Esophagus squamous epithelium (tissue), 5 donors: Measurements from ENCODE around the gene DAPP1. TPM values are rescaled to one million over a fixed set of nuclear protein-coding genes. Genes with fewer than 3 reads are reported as not detected.

Experiments
- DNase-seq: peaks from one replicate; lab custom pipeline; 2025; lab: John Stamatoyannopoulos, UW
- H3K27ac ChIP-seq, 4 donors: fragments of 200-600 bp; sonication (generic); one replicate each; pipeline ENCODE4 v1.5.1; 2016 to 2019; ENCODE audit warnings: mild to moderate bottlenecking in 1 of 4
- H3K27me3 ChIP-seq, 4 donors: fragments of 200-600 bp; sonication (generic); 1 replicate in 3 of 4; 2 replicates in 1 of 4; pipeline versions ENCODE4 v1.5.1 to v1.6.0; 2017 to 2021; ENCODE audit warnings: antibody characterized with exemption in 1 of 4
- H3K36me3 ChIP-seq, 3 donors: fragments of 200-600 bp; sonication (generic); one replicate each; pipeline ENCODE4 v1.5.1; 2016 to 2019
- H3K4me1 ChIP-seq, 3 donors: fragments of 200-600 bp; sonication (generic); one replicate each; pipeline ENCODE4 v1.5.1; 2017 to 2019
- H3K4me3 ChIP-seq, 4 donors: fragments of 200-600 bp; sonication (generic); 1 replicate in 3 of 4; 2 replicates in 1 of 4; pipeline ENCODE4 v1.5.1; 2016 to 2019; ENCODE audit warnings: mild to moderate bottlenecking in 2 of 4, moderate library complexity in 1 of 4
- H3K9me3 ChIP-seq, 3 donors: fragments of 200-600 bp; sonication (generic); one replicate each; pipeline ENCODE4 v1.5.1; 2016 to 2019
- CTCF ChIP-seq, 6 experiments: fragments of 450-650 bp in 4 of 6; fragments of 200-600 bp in 2 of 6; sonication (generic) in 2 of 6; IDR thresholded peaks; one replicate each; pipeline ENCODE4 v1.5.1; 2016 to 2019; ENCODE audit warnings: antibody characterized with exemption in 6 of 6, mild to moderate bottlenecking in 4 of 6, moderate library complexity in 4 of 6
- POLR2A ChIP-seq, 4 donors: fragments of 450-650 bp; IDR thresholded peaks; one replicate each; pipeline ENCODE4 v1.6.1; 2017; ENCODE audit warnings: antibody characterized with exemption in 4 of 4, mild to moderate bottlenecking in 4 of 4, moderate library complexity in 3 of 4
- WGBS, 2 donors: methylation state at CpG; one replicate each; pipeline ENCODE4 v1.1.5; 2018; 5-methylcytosine and 5-hydroxymethylcytosine counted together
- intact Hi-C: fragments of 100-400 bp; cut with DNase I; formaldehyde crosslinking; loops from one replicate; pipeline ENCODE4 v1.15.0; 2022
- total RNA-seq, 4 donors: library from RNA; depleted of rRNA; stranded (reverse); fragments of >200 nt; gene quantifications; one replicate each; pipeline ENCODE4 v1.1.0, GENCODE V29; 2016
- donor health status: DM: yes; HTN: yes; CAD: no.

DAPP1 gene
- total RNA-seq, 4 donors from 2014 or later, result 34.9 to 73.2 (median 40.7) TPM

- intact Hi-C loops, result loop anchor here (5.0 to 10.0 kb wide), 3 partner anchors 64 to 249 kb away; partner anchors contain the start of genes DNAJB14 and TRMT10A
- H3K27me3 ChIP-seq, result no peaks in the 10 kb centered on the region
- no peak for TF ChIP-seq CTCF (IDR thresholded peaks at IDR 0.05)
- TF ChIP-seq POLR2A (IDR thresholded peaks at IDR 0.05), result no peak
- H3K4me1 ChIP-seq, result peaks cover 5 to 27% (median 16%) of the 10 kb centered on the region in 3 donors
- no peak overlapping the region for H3K4me3 ChIP-seq
- H3K9me3 ChIP-seq, result no peaks in the 10 kb centered on the region
- H3K27ac ChIP-seq, result no peak overlapping the region
- no peak for DNase-seq
- WGBS, 2 donors, result 56 to 57% methylated on average over 1 of the region's 1 CpG
- H3K36me3 ChIP-seq, result no peaks in the 10 kb centered on the region
These were observed 5.5 kb upstream of the DAPP1 start for GRCh38 chr4:99811117-99811516.

- Histone ChIP-seq H3K27me3 (no peaks in the 10 kb centered on the region), H3K9me3 (no peaks in the 10 kb centered on the region), H3K27ac (no peak overlapping the region), H3K4me1 (peaks cover 5 to 31% (median 17%) of the 10 kb centered on the region in 3 donors), H3K36me3 (no peaks in the 10 kb centered on the region), H3K4me3 (no peak overlapping the region)
- TF ChIP-seq CTCF (IDR thresholded peaks at IDR 0.05), result peak in 5 of 6 experiments; percentile 50 to 78 (median 56)
- TF ChIP-seq POLR2A (IDR thresholded peaks at IDR 0.05), result no peak
- 62 to 92% methylated on average over 1 of the region's 1 CpG for WGBS, 2 donors
- DNase-seq, result no peak
- intact Hi-C loops, result loop anchor here (5.0 to 10.0 kb wide), 3 partner anchors 63 to 250 kb away; partner anchors contain the start of genes DNAJB14 and TRMT10A
These were observed 4.8 kb upstream of the DAPP1 start for GRCh38 chr4:99811850-99812249.

GRCh38 chr4:99815597-99816011 lies 1.0 kb upstream of the DAPP1 start:
- intact Hi-C loops, result loop anchor here (10.0 kb wide), 2 partner anchors 59 to 129 kb away; partner anchors contain the start of gene DNAJB14
- Histone ChIP-seq H3K4me1 (peaks cover 5 to 52% (median 20%) of the 10 kb centered on the region in 3 donors), H3K36me3 (no peaks in the 10 kb centered on the region), H3K27ac (peak overlapping the region; percentile 81 to 93 (median 90)), H3K27me3 (no peaks in the 10 kb centered on the region), H3K4me3 (no peak overlapping the region), H3K9me3 (no peaks in the 10 kb centered on the region)
- WGBS, 2 donors, result 29 to 40% methylated on average over 1 of the region's 1 CpG
- TF ChIP-seq POLR2A (IDR thresholded peaks at IDR 0.05), result no peak
- TF ChIP-seq CTCF (IDR thresholded peaks at IDR 0.05), result no peak
- no peak for DNase-seq

GRCh38 chr4:99817309-99817890 lies 773 bp downstream of the DAPP1 start:
- Histone ChIP-seq H3K27me3 (no peaks in the 10 kb centered on the region), H3K9me3 (no peaks in the 10 kb centered on the region), H3K36me3 (no peaks in the 10 kb centered on the region), H3K4me1 (peaks cover 5 to 63% (median 20%) of the 10 kb centered on the region in 3 donors), H3K4me3 (peak overlapping the region; percentile 26 to 63 (median 52)), H3K27ac (peak overlapping the region; percentile 81 to 93 (median 90))
- no peak for TF ChIP-seq CTCF (IDR thresholded peaks at IDR 0.05)
- no peak for TF ChIP-seq POLR2A (IDR thresholded peaks at IDR 0.05)
- 29 to 43% methylated on average over 4 of the region's 4 CpGs for WGBS, 2 donors
- no peak for DNase-seq
- intact Hi-C loops, result loop anchor here (10.0 kb wide), 2 partner anchors 57 to 127 kb away; partner anchors contain the start of gene DNAJB14

GRCh38 chr4:99818661-99819060 lies 2.0 kb downstream of the DAPP1 start:
- intact Hi-C loops, result loop anchor here (10.0 kb wide), 2 partner anchors 56 to 126 kb away; partner anchors contain the start of gene DNAJB14
- no peaks in the 10 kb centered on the region for H3K27me3 ChIP-seq
- H3K4me3 ChIP-seq, result peak overlapping the region in 3 of 4 donors; percentile 52 to 63 (median 52)
- no peaks in the 10 kb centered on the region for H3K9me3 ChIP-seq
- no peaks in the 10 kb centered on the region for H3K36me3 ChIP-seq
- H3K27ac ChIP-seq, result no peak overlapping the region
- DNase-seq, result no peak
- H3K4me1 ChIP-seq, result peaks cover 5 to 63% (median 20%) of the 10 kb centered on the region in 3 donors
- no peak for TF ChIP-seq CTCF (IDR thresholded peaks at IDR 0.05)
- TF ChIP-seq POLR2A (IDR thresholded peaks at IDR 0.05), result no peak
- WGBS, 2 donors, result 63 to 100% methylated on average over 1 of the region's 1 CpG
